Suprapubic skin (tissue), 4 donors: ENCODE measurements around the gene CRTC3. TPM values are rescaled to one million over a fixed set of nuclear protein-coding genes. Genes with fewer than 3 reads are reported as not detected.

Experiments
- DNase-seq, 2 donors: peaks; one replicate each; pipeline ENCODE4 v3.0.0-alpha.2; 2019; ENCODE audit warnings: low spot score in 2 of 2
- H3K27ac ChIP-seq: fragments of 200-600 bp; sonication (generic); one replicate; pipeline ENCODE4 v1.5.1; 2019
- H3K27me3 ChIP-seq: fragments of 200-600 bp; sonication (generic); one replicate; pipeline ENCODE4 v1.5.1; 2019
- H3K36me3 ChIP-seq: fragments of 200-600 bp; sonication (generic); one replicate; pipeline ENCODE4 v1.5.1; 2019
- H3K4me1 ChIP-seq: fragments of 200-600 bp; sonication (generic); one replicate; pipeline ENCODE4 v1.5.1; 2019
- H3K4me3 ChIP-seq: fragments of 200-600 bp; sonication (generic); one replicate; pipeline ENCODE4 v1.5.1; 2019; ENCODE audit warnings: mild to moderate bottlenecking
- H3K9me3 ChIP-seq: fragments of 200-600 bp; sonication (generic); one replicate; pipeline ENCODE4 v1.5.1; 2019
- CTCF ChIP-seq, 2 donors: fragments of 200-600 bp in 1 of 2; fragments of 450-650 bp in 1 of 2; sonication (generic) in 1 of 2; IDR thresholded peaks; one replicate each; pipeline ENCODE4 v1.5.1; 2016 to 2019; ENCODE audit warnings: antibody characterized with exemption in 2 of 2, mild to moderate bottlenecking in 1 of 2, moderate library complexity in 1 of 2
- EP300 ChIP-seq: sonication (generic); formaldehyde crosslinking; IDR thresholded peaks from one replicate; pipeline ENCODE4 v1.6.1; 2017; ENCODE audit warnings: antibody characterized with exemption
- POLR2A ChIP-seq, 2 donors: fragments of 450-650 bp; IDR thresholded peaks; one replicate each; pipeline ENCODE4 v1.6.1; 2017; ENCODE audit warnings: antibody characterized with exemption in 2 of 2, mild to moderate bottlenecking in 2 of 2, moderate library complexity in 2 of 2
- POLR2AphosphoS5 ChIP-seq, 3 donors: sonication (generic); formaldehyde crosslinking; IDR thresholded peaks; one replicate each; pipeline ENCODE4 v1.6.1; 2017; ENCODE audit warnings: antibody characterized with exemption in 3 of 3
- WGBS: methylation state at CpG from one replicate; pipeline ENCODE4 v1.1.5; 2018; 5-methylcytosine and 5-hydroxymethylcytosine counted together
- total RNA-seq, 4 donors: library from RNA; depleted of rRNA; stranded (reverse); fragments of >200 nt; gene quantifications; one replicate each; pipeline ENCODE4 v1.1.0, GENCODE V29; 2016

The CRTC3 gene
- total RNA-seq, 4 donors from 2014 or later, result 23.6 to 50.4 (median 33.4) TPM

- TF ChIP-seq POLR2AphosphoS5 (IDR thresholded peaks at IDR 0.05) (no peak), POLR2A (IDR thresholded peaks at IDR 0.05) (no peak), EP300 (no peak), CTCF (IDR thresholded peaks at IDR 0.05) (no peak)
- DNase-seq, result no peak
- H3K27ac ChIP-seq, result no peak overlapping the region
- no peak overlapping the region for H3K4me3 ChIP-seq
- peaks cover 16% of the 10 kb centered on the region for H3K4me1 ChIP-seq
- 86% methylated on average over 3 of the region's 3 CpGs for WGBS
- no peaks in the 10 kb centered on the region for H3K9me3 ChIP-seq
- H3K27me3 ChIP-seq, result no peaks in the 10 kb centered on the region
- no peaks in the 10 kb centered on the region for H3K36me3 ChIP-seq
Measured at GRCh38 chr15:90572893-90573292, 43.2 kb downstream of the CRTC3 start.

- no peak for DNase-seq
- Histone ChIP-seq H3K27ac (no peak overlapping the region), H3K27me3 (no peaks in the 10 kb centered on the region), H3K9me3 (no peaks in the 10 kb centered on the region), H3K36me3 (no peaks in the 10 kb centered on the region), H3K4me3 (no peak overlapping the region), H3K4me1 (peaks cover 15% of the 10 kb centered on the region)
- WGBS, result 90% methylated on average over 7 of the region's 7 CpGs
- TF ChIP-seq CTCF (IDR thresholded peaks at IDR 0.05), result no peak
- no peak for TF ChIP-seq POLR2AphosphoS5 (IDR thresholded peaks at IDR 0.05)
- no peak for TF ChIP-seq POLR2A (IDR thresholded peaks at IDR 0.05)
- no peak for TF ChIP-seq EP300
Measured at GRCh38 chr15:90576711-90577389, 47.1 kb downstream of the CRTC3 start.

- H3K4me3 ChIP-seq, result no peak overlapping the region
- H3K36me3 ChIP-seq, result no peaks in the 10 kb centered on the region
- H3K9me3 ChIP-seq, result no peaks in the 10 kb centered on the region
- TF ChIP-seq POLR2A (IDR thresholded peaks at IDR 0.05) (no peak), EP300 (no peak), POLR2AphosphoS5 (IDR thresholded peaks at IDR 0.05) (no peak), CTCF (IDR thresholded peaks at IDR 0.05) (no peak)
- DNase-seq, result no peak
- peaks cover 25% of the 10 kb centered on the region for H3K4me1 ChIP-seq
- 85% methylated on average over 3 of the region's 3 CpGs for WGBS
- no peak overlapping the region for H3K27ac ChIP-seq
- no peaks in the 10 kb centered on the region for H3K27me3 ChIP-seq
Measured at GRCh38 chr15:90579213-90579612, 49.5 kb downstream of the CRTC3 start.

GRCh38 chr15:90580099-90580498, 50.4 kb downstream of the CRTC3 start:
- DNase-seq, result no peak
- TF ChIP-seq EP300 (no peak), POLR2AphosphoS5 (IDR thresholded peaks at IDR 0.05) (no peak)
- H3K4me3 ChIP-seq, result no peak overlapping the region
- no peaks in the 10 kb centered on the region for H3K36me3 ChIP-seq
- 56% methylated on average over 5 of the region's 5 CpGs for WGBS
- H3K27ac ChIP-seq, result no peak overlapping the region
- no peaks in the 10 kb centered on the region for H3K9me3 ChIP-seq
- no peaks in the 10 kb centered on the region for H3K27me3 ChIP-seq
- peaks cover 25% of the 10 kb centered on the region for H3K4me1 ChIP-seq

- DNase-seq, result no peak
- Histone ChIP-seq H3K27ac (no peak overlapping the region), H3K4me1 (peaks cover 25% of the 10 kb centered on the region), H3K36me3 (no peaks in the 10 kb centered on the region), H3K9me3 (no peaks in the 10 kb centered on the region), H3K4me3 (no peak overlapping the region), H3K27me3 (no peaks in the 10 kb centered on the region)
- TF ChIP-seq CTCF (IDR thresholded peaks at IDR 0.05) (no peak), EP300 (no peak), POLR2A (IDR thresholded peaks at IDR 0.05) (no peak), POLR2AphosphoS5 (IDR thresholded peaks at IDR 0.05) (no peak)
- WGBS, result 62% methylated on average over 7 of the region's 7 CpGs
Measured at GRCh38 chr15:90580541-90580940, 50.8 kb downstream of the CRTC3 start.

- H3K4me1 ChIP-seq, result peaks cover 25% of the 10 kb centered on the region
- DNase-seq, result no peak
- WGBS, result 91% methylated on average over 3 of the region's 3 CpGs
- H3K27me3 ChIP-seq, result no peaks in the 10 kb centered on the region
- H3K4me3 ChIP-seq, result no peak overlapping the region
- H3K27ac ChIP-seq, result no peak overlapping the region
- no peaks in the 10 kb centered on the region for H3K9me3 ChIP-seq
- TF ChIP-seq EP300, result no peak
- TF ChIP-seq POLR2AphosphoS5 (IDR thresholded peaks at IDR 0.05), result no peak
- no peak for TF ChIP-seq POLR2A (IDR thresholded peaks at IDR 0.05)
- no peak for TF ChIP-seq CTCF (IDR thresholded peaks at IDR 0.05)
- no peaks in the 10 kb centered on the region for H3K36me3 ChIP-seq
Measured at GRCh38 chr15:90580946-90581345, 51.2 kb downstream of the CRTC3 start.
